C4-2B (cell line): ENCODE measurements around the gene DNAH6.

Experiments
- H3K27ac ChIP-seq: fragments of 450-650 bp; 2 replicates; pipeline ENCODE4 v1.5.1; 2017
- CTCF ChIP-seq: fragments of 450-650 bp; conservative IDR thresholded peaks from 2 replicates; pipeline ENCODE4 v1.5.1; 2017; ENCODE audit warnings: mild to moderate bottlenecking
- ZFX ChIP-seq: fragments of 450-650 bp; IDR thresholded peaks from 2 replicates; pipeline ENCODE4 v1.6.1; 2017

Gene DNAH6

GRCh38 chr2:84556190-84556589 is 39.9 kb downstream of the DNAH6 start:
- TF ChIP-seq ZFX (no peak), CTCF (no peak)
- H3K27ac ChIP-seq: no peak overlapping the region

GRCh38 chr2:84559838-84560237 is 43.5 kb downstream of the DNAH6 start:
- TF ChIP-seq ZFX: no peak
- no peak for TF ChIP-seq CTCF
- no peak overlapping the region for H3K27ac ChIP-seq

GRCh38 chr2:84579661-84580060 is 63.4 kb downstream of the DNAH6 start:
- TF ChIP-seq ZFX (no peak), CTCF (no peak)
- no peak overlapping the region for H3K27ac ChIP-seq

GRCh38 chr2:84603911-84604310 is 87.6 kb downstream of the DNAH6 start:
- TF ChIP-seq ZFX: no peak
- no peak for TF ChIP-seq CTCF
- H3K27ac ChIP-seq: no peak overlapping the region

- H3K27ac ChIP-seq: no peak overlapping the region
- TF ChIP-seq CTCF (no peak), ZFX (no peak)
These were observed 96.8 kb downstream of the DNAH6 start for GRCh38 chr2:84613082-84613481.

GRCh38 chr2:84619794-84620371 is 103.6 kb downstream of the DNAH6 start:
- no peak for TF ChIP-seq ZFX
- H3K27ac ChIP-seq: no peak overlapping the region

GRCh38 chr2:84628486-84628885 is 112.2 kb downstream of the DNAH6 start:
- TF ChIP-seq CTCF (no peak), ZFX (no peak)
- no peak overlapping the region for H3K27ac ChIP-seq

GRCh38 chr2:84629550-84629949 is 113.3 kb downstream of the DNAH6 start:
- TF ChIP-seq CTCF: no peak
- no peak for TF ChIP-seq ZFX
- H3K27ac ChIP-seq: no peak overlapping the region
